ENCODE measurements around the gene PSME3.

Gene PSME3

DNA sequence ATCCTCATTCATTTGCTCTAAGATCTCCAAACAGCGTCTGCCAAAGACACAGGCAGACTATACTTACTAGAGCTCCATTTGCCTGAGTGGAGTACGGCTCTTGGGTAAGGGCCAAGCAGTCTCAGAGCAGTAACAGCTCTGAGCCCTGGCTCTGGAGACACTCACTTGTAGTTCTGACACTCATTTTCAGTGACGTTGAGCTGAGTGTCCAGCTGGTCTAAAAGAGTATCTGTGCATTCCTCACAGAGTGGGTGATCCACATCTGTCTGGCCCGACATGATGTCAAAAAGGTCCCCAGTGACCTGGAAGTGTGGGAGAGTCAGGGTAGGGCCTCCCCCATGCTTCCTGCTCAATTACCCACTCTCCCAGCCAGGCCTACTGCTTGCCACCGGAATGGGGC, 14.8 kb upstream of the PSME3 start:
- no peak for DNase-seq

DNA sequence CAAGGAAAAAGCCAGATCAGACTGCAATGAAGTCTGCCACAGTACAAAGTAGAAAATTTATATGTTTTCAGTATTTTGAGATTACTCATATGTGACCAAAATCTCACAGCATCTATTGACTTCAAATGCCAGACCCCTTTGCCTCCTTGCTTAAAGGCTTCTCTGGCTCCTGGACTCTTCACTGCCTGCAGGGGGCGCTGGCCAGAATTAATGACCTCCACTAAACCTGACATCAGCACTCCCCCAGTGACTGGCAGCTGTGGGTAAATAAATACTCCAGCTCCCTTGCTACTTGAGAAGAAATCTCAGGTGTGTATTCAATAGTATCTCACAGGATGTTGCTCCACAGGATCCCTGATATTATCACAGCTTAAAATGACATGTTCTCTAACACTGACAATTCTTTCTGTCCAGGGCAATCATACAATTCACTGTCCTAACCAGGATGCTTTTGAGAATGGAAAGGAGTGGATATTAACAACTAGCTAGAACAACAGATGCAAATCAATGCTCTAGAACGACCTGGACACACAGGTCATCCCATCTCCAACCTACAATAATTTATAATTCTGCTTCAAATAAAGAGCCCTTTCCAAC, 13.2 kb upstream of the PSME3 start:
- DNase-seq, result peak; percentile 81 to 85

DNA sequence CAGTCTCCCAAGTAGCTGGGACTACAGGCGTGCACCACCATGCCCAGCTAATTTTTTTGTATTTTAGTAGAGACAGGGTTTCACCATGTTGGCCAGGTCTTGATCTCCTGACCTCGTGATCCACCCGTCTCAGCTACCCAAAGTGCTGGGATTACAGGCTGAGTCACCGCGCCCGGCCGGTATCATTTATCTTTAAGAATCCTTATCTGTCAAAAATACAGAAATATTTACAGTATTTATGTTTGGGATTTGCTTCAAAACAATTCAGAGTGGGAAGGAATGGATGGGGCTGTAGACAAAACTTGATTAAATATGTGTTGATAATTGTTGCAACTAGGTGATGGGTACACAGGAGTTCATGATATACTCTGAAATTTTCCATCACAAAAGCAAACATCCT, 12.0 kb upstream of the PSME3 start:
- no peak for DNase-seq

DNA sequence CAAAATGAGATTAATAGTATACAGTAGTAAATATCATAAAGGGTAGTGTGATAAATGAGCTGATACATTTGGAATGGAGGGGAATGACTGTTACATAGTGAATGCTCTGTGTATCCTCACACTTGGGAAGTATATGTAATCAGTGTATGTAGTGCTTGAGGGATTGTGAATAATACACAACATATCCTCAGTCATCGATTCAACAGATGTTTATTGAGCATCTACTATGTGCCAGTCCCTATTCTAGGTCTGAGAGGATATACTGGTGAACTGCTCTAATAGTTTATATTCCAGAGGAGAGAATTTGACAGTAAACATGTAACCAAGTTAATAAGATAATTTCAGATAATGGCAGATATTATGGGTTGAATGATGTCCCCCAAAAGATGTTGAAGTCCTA, 5.7 kb upstream of the PSME3 start:
- DNase-seq, result no peak

DNA sequence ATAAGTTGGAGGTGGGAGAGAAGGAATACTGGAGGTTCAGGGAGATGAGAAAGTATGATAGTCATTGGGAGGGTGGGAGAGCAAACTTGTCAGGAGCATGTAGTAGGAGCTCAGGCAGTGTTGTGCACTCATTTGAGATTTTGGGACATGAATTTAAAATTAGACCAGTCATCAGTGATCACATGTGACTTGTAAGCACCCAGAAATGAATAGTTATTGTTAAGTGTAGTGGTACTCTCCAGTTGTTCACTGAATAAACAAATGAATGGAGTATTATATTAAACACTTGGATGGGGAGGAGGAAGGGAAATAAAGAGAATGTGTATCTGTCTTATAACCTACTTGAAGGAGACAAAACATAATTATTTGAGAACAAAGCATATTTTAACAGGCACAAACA, 2.2 kb upstream of the PSME3 start:
- DNase-seq, result no peak

DNA sequence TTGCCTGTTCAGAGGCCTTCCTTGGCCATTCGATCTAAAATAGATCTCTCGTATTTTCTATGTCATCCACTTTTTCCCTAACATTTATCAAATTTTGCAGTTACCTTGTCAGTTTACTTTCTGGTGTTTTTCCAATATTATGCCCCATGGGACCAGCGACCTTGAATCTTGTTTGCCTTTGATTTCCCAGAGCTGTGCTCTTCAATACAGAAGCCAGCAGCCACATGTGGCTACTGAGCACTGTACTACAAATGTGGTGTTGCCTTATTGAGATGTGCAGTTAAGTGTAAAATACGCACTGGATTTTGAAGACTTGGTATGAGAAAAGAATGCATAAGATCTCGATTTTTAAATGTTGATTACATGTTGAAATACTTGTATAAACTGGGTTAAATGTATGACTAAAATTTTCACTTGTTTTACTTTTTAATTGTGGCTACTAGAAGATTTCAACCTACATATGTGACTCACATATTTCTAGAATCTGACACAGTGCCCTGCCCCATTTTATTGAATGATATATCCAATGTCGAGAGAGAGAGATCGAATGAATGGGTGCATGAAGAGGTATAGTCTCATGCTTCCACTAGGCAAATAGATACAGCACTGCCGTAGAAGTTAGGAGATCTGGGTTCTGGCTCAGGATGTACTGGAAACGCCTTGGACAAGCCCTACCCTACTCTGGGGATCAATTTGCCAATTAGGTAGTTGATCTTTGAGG, 824 bp upstream of the PSME3 start:
- DNase-seq, result no peak

DNA sequence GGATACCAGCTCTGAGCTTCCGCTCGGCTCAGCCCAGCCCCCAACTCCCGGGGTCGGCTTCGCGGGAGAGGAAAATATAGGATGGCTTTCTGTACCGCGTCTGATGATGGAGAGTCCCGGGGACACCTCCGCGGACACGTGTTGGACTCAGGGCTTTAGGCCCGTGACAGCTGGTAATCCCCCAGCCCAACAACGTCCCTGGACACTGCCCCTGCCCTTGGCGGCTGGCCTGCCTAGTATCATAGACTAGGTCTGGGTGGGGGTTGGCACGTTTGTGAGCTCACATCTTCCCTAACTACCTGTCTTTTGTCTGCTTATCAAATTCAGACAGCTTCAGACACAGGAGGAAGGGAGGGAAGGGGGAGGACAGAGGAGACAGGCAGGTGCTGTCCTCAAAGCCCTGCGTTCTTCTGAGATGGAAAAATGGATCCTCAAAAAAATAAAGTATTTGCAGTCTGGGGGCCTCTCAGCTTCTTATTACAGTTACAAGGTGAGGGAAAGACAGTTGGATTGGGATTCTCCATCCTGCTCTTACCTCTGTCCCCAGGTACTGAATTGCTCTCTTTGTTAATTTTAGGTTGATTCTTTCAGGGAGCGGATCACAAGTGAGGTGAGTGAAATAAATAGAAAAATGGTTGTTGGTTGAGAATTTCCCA, 698 bp downstream of the PSME3 start:
- no peak for DNase-seq

DNA sequence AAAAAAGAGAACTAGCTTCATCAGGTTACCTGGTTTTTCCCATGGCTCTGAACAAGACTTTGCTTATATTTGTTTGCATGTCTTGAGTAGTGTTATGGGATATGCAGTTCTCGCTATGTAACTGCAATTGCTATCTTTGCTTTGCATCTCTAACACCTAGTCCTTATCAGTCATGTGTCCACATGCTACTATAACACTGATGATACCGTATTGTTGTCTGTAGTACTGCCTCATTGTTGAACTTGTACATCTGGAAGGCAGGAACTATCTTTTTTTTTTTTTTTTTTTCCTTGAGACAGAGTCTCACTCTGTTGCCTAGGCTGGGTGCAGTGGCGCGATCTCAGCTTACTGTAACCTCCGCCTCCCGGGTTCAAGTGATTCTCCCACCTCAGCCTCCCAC, 2.5 kb downstream of the PSME3 start:
- no peak for DNase-seq

DNA sequence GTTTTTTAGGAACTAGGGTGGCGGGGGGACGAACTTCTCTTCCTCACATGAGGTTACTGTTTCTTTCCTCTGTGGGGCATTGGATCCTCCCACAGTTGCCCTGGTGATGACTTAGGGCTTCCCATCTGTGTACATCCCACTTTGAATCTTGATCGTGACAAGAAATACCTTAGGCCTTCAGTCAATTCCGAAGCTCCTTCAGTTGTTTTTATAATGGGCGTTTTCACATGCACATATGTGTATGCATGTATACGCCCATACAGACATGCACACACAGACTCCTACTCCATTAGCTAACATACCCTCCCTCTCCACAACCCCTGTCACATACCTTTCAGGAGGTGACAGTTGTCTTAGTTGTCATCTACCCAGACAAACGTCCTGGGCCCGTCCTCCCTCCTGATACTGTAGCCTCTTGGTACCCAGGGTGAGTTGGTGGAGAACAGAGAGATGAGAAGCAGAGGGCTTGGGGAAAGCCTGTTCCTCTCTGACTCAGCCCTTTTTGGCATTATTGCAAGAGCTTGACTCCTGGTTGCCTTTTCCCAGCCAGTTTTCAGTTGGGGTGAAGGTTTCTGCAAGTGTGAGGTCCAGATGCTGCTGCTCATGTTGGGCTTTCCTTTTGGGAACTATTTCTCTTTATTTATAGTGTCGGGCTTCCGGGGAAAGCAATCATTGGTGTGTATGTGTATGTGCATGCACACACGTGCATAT, 8.9 kb downstream of the PSME3 start:
- no peak for DNase-seq

DNA sequence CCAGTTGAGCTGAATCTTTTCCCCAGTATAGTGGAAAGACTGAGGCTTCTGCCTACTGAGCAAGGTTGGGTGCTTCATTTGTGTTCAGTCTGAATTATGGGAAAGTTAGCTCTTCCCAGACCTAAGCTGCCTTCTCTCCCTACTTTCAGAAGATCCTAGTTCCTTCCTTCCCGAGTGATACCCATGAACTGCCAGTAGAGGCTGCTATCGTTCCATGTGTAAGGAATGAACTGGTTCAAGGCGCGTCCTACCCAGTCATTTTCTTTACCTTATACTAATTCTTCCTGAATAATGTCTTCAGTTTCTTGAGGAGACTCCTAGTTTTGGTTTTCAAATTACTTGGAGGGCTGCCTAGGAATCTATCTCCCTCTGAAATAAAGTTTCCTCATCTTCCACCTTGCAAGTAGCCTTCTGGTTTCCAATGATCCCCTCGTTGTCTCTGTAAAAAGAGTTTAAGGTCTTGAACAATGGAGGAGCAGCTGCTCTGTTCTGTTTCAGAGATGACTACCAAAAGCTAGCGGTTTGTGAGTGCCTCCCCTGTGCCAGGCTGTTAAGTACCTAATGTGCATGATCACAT, 10.2 kb downstream of the PSME3 start:
- peak; percentile 79 to 87 for DNase-seq

DNA sequence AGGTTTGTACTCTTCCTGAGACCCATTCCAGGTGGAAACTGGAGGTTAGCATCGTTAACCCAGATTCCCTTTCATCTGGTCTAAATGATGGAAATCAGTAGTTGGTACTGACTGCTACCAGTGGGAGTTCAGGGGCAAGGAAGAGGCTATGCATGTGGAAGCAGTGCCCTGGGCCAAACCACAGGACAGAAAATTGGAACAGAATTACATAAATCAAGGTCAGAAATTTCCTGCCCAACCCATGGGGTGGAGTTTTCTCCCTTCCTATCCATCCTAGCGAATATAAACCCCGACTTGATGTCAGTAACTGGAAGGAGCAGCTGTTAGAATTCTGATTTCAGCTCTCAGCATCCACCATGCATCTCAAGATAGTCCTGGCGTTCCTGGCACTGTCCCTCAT, 11.1 kb downstream of the PSME3 start, which contains the start of gene AOC2:
TSS of gene AOC2 (plus strand) at position 310 of the 400 bp plus-strand sequence. CDS start at position 357, 47 bp downstream.
- no peak for DNase-seq

DNA sequence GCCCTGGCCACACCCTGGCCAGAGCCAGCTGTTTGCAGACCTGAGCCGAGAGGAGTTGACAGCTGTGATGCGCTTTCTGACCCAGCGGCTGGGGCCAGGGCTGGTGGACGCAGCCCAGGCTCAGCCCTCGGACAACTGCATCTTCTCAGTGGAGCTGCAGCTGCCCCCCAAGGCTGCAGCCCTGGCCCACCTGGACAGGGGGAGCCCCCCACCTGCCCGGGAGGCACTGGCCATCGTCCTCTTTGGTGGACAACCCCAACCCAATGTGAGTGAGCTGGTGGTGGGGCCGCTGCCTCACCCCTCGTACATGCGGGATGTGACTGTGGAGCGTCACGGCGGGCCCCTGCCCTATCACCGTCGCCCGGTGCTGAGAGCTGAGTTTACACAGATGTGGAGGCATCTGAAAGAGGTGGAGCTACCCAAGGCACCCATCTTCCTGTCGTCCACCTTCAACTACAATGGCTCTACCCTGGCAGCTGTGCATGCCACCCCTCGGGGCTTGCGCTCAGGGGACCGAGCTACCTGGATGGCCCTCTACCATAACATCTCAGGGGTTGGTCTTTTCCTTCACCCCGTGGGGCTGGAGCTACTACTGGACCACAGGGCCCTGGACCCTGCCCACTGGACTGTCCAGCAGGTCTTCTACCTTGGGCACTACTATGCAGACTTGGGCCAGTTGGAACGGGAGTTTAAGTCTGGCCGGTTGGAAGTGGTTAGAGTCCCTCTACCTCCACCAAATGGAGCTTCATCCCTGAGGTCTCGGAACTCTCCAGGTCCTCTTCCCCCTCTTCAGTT, 11.8 kb downstream of the PSME3 start:
- DNase-seq, result no peak

DNA sequence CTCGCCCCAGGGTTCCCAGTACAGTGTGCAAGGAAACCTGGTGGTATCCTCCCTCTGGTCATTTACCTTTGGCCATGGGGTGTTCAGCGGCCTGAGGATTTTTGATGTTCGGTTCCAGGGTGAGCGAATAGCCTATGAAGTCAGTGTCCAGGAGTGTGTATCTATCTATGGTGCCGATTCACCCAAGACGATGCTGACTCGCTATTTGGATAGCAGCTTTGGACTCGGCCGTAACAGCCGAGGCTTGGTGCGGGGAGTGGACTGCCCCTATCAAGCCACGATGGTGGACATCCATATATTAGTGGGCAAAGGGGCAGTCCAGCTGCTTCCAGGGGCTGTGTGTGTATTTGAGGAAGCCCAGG, 12.3 kb downstream of the PSME3 start:
- no peak for DNase-seq

DNA sequence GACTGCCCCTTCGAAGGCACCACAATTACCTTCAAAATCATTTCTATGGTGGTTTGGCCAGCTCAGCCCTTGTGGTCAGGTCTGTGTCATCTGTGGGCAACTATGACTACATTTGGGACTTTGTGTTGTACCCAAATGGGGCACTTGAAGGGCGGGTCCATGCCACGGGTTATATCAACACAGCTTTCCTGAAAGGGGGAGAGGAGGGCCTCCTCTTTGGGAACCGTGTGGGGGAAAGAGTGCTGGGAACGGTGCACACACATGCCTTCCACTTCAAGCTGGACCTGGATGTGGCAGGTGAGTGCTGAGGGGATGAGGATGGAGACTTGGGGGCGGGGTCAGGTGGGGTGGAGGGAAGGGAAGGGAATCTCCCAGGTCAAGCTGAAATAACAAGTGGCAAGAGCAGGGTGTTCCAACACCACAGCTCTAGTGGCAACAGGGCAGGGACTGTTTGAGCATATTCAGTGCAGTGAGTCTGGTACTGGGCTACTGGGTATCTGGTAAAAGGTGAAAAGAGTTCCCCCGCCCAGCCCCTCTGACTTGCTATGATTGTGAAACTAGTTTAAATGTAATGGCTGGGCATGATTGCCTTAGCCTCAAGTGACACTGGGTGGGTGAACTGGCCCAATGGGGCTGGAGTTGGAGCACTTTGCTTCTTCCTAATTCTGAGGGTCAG, 12.9 kb downstream of the PSME3 start:
- no peak for DNase-seq

DNA sequence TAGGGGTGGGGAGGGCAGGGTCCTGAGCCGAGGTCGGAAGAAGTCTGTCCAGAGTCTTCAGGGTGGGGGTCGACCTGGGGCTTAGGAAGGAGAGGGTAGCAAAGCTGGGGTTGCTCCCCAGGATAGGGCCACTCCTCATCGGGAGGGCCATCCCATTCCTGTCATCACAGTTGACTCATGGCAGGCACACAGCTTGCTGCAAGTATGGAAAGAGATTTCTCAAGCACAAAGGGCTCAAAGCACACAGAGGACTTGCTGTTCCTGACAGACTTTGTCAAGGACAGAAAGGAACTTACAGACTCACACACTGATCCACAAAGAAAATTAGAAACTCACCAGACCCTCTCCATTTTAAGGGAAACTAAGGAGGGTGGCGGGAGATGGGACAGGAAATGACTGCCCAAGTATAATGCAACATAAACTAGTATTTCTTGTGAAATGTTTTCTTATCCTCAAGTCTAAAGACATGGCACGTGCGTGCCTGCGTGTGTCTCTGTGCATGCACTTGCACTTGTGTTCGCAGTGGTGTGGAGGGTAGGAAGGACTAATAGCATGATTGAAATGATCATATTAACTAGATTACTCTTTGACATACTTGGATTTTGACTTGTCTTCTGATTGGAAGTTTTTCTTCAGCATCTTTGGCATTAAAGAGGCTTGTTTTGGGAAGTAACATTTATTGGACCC, 13.5 kb downstream of the PSME3 start:
- DNase-seq, result no peak

DNA sequence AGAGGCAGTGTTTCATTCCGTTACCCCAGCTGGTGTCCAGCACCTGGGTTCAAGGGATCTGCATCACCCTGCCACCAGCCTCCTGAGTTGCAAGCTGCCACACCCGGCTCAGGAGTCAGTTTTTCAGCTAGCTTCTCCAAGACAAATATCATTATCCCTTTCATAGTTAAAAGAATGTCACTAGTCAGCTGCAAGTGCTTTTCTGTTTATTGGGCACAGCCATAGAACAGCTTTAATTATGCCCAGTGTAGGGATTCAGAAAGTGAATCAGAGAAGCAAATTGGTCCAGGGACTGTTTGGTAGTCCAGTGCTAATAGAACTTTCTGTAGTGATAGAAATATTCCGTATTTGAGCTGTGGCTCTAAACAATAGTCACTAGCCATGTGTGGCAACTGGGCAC, 14.9 kb downstream of the PSME3 start:
- no peak for DNase-seq

DNA sequence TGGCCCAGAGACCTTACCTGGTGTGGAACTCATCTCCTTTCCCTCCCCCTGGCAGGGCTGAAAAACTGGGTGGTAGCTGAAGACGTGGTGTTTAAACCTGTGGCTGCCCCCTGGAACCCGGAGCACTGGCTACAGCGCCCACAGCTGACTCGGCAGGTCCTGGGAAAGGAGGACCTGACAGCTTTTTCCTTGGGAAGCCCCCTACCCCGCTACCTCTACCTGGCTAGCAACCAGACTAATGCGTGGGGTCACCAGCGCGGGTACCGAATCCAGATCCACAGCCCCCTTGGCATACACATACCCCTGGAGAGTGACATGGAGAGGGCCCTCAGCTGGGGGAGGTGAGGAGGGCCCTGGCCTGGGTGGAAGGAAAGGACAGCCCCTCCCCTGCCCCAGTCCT, 15.8 kb downstream of the PSME3 start:
- DNase-seq, result no peak

DNA sequence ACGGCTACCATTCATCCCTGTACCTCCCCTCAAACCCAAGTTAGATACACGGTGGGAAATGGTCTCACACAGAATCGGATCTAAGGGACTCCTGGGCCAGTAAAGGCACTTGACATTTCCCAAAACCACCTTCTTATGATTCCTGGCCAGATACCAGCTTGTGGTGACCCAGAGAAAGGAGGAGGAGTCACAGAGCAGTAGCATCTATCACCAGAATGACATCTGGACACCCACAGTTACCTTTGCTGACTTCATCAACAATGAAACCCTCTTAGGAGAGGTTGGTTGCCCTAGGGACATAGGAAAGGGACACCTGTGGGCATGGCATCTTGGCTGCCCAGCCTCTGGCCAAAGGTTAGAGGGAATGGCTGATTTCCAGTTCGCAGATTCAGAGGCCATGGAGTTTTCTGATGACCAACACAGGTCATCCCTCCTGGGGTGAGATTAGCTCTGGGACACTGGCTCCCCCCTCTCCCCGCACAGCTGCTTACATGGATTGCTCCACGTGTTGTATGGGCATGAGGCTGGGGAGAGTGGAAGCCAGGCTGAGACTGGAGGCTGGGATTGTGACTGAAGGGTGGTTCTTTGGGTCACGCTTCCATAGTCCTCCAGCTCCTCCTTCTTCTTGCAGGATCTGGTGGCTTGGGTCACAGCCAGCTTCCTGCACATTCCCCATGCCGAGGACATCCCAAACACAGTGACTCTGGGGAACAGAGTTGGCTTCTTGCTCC, 16.4 kb downstream of the PSME3 start:
- no peak for DNase-seq

DNA sequence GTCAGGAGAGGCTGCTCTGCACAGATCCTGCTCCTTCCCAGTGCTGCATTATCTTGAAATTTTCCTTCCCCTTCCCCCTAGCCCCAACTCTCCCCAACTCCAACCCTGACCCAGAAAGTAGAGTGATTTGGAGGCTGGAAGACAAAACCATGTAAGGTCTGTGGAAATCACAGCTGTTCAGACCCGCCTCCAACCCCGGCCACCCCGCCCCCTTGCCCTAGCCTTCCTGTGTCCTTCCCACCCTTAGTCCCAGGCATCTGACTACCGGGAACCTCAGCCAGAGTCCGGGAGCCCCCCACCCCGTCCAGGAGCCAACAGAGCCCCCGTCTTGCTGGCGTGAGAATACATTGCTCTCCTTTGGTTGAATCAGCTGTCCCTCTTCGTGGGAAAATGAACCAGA, 17.8 kb downstream of the PSME3 start, which contains the start of gene AOC3:
TSS of gene AOC3 (plus strand) at position 246 of the 400 bp plus-strand sequence. CDS start at position 391, 145 bp downstream.
- DNase-seq, result no peak

Data from Kasumi-1 (cell line).